NCI-H128 (cell line): Measurements from ENCODE around the gene MAD1L1.

Experiments
- DNase-seq: peaks from one replicate; lab custom pipeline; 2025; ENCODE audit not compliant: unreplicated experiment; lab: John Stamatoyannopoulos, UW

Gene MAD1L1

GRCh38 chr7:1813394-1814088 lies 419.2 kb downstream of the MAD1L1 start:
- DNase-seq = no peak

GRCh38 chr7:1812509-1813393 lies 420.0 kb downstream of the MAD1L1 start:
- no peak for DNase-seq

GRCh38 chr7:1811850-1812508 lies 420.8 kb downstream of the MAD1L1 start:
- DNase-seq = no peak

- DNase-seq = no peak
These were observed 421.5 kb downstream of the MAD1L1 start for GRCh38 chr7:1810961-1811849.

- DNase-seq = no peak
These were observed 422.2 kb downstream of the MAD1L1 start for GRCh38 chr7:1810521-1810920.

- no peak for DNase-seq
These were observed 423.0 kb downstream of the MAD1L1 start for GRCh38 chr7:1809601-1810258.

- DNase-seq = no peak
These were observed 423.7 kb downstream of the MAD1L1 start for GRCh38 chr7:1809070-1809469.

GRCh38 chr7:1807821-1808600 lies 424.7 kb downstream of the MAD1L1 start:
- DNase-seq = no peak

- DNase-seq = no peak
These were observed 426.4 kb downstream of the MAD1L1 start for GRCh38 chr7:1806354-1806753.

- DNase-seq = no peak
These were observed 428.4 kb downstream of the MAD1L1 start for GRCh38 chr7:1804310-1804709.

GRCh38 chr7:1802899-1803298 lies 429.8 kb downstream of the MAD1L1 start:
- no peak for DNase-seq

- DNase-seq = no peak
These were observed 431.8 kb downstream of the MAD1L1 start for GRCh38 chr7:1800902-1801301.

- no peak for DNase-seq
These were observed 434.6 kb downstream of the MAD1L1 start for GRCh38 chr7:1798191-1798590.

- DNase-seq = no peak
These were observed 437.7 kb downstream of the MAD1L1 start for GRCh38 chr7:1794888-1795542.

GRCh38 chr7:1787681-1788235 lies 445.0 kb downstream of the MAD1L1 start:
- DNase-seq = no peak

GRCh38 chr7:1787241-1787640 lies 445.5 kb downstream of the MAD1L1 start:
- no peak for DNase-seq

- DNase-seq = no peak
These were observed 446.9 kb downstream of the MAD1L1 start for GRCh38 chr7:1785839-1786238.

GRCh38 chr7:1781369-1781768 lies 451.4 kb downstream of the MAD1L1 start:
- DNase-seq = no peak

GRCh38 chr7:1779445-1779844 lies 453.3 kb downstream of the MAD1L1 start:
- DNase-seq = no peak
